NOMO-1 treated with DMSO at 0.1 percent for 48 hours (cell line): Measurements from ENCODE around the gene RNF150.

Source experiments
- DNase-seq: peaks from one replicate; lab custom pipeline; 2025; ENCODE audit not compliant: unreplicated experiment; lab: John Stamatoyannopoulos, UW

RNF150 gene

GRCh38 chr4:141028024-141028529 lies 105.2 kb downstream of the RNF150 start:
- no peak for DNase-seq

GRCh38 chr4:141027421-141027820 lies 105.8 kb downstream of the RNF150 start:
- DNase-seq, result no peak

- no peak for DNase-seq
These were observed 106.4 kb downstream of the RNF150 start for GRCh38 chr4:141026900-141027299.

- DNase-seq, result no peak
These were observed 110.2 kb downstream of the RNF150 start for GRCh38 chr4:141023051-141023450.

GRCh38 chr4:141022111-141022695 lies 111.1 kb downstream of the RNF150 start:
- DNase-seq, result no peak

- DNase-seq, result no peak
These were observed 111.7 kb downstream of the RNF150 start for GRCh38 chr4:141021397-141022110.

- no peak for DNase-seq
These were observed 112.4 kb downstream of the RNF150 start for GRCh38 chr4:141020801-141021261.

GRCh38 chr4:141019768-141020167 lies 113.5 kb downstream of the RNF150 start:
- no peak for DNase-seq

GRCh38 chr4:141016117-141016798 lies 117.0 kb downstream of the RNF150 start:
- no peak for DNase-seq

- DNase-seq, result no peak
These were observed 119.4 kb downstream of the RNF150 start for GRCh38 chr4:141013899-141014298.

- DNase-seq, result no peak
These were observed 121.4 kb downstream of the RNF150 start for GRCh38 chr4:141011901-141012315.

GRCh38 chr4:141009931-141010330 lies 123.3 kb downstream of the RNF150 start:
- DNase-seq, result no peak

GRCh38 chr4:141009129-141009528 lies 124.1 kb downstream of the RNF150 start:
- no peak for DNase-seq

GRCh38 chr4:141006242-141006802 lies 126.9 kb downstream of the RNF150 start:
- DNase-seq, result no peak

- DNase-seq, result no peak
These were observed 128.4 kb downstream of the RNF150 start for GRCh38 chr4:141004823-141005222.

- no peak for DNase-seq
These were observed 130.1 kb downstream of the RNF150 start for GRCh38 chr4:141003193-141003592.

- no peak for DNase-seq
These were observed 130.9 kb downstream of the RNF150 start for GRCh38 chr4:141002323-141002805.

GRCh38 chr4:140996766-140997165 lies 136.5 kb downstream of the RNF150 start:
- no peak for DNase-seq

- no peak for DNase-seq
These were observed 138.2 kb downstream of the RNF150 start for GRCh38 chr4:140995058-140995457.

- no peak for DNase-seq
These were observed 139.3 kb downstream of the RNF150 start for GRCh38 chr4:140994015-140994414.

GRCh38 chr4:140993370-140993769 lies 139.9 kb downstream of the RNF150 start:
- DNase-seq, result no peak
